BJ (cell line): ENCODE data around the gene POLH. TPM values are rescaled to one million over a fixed set of nuclear protein-coding genes. Genes with fewer than 3 reads are reported as not detected.
"Not testable (repeated sequence)": the region's sequence is repeated elsewhere in the genome, so short reads cannot be mapped to it uniquely, and the experiment has no call there.

Experiments used
- CTCF ChIA-PET: fragments of 350-600 bp; formaldehyde crosslinking; extraction: SDS; loops from one replicate; lab custom pipeline; 2021; ENCODE audit warnings: antibody characterized with exemption, inconsistent platforms; lab: Yijun Ruan, JAX
- POLR2A ChIA-PET: fragments of 300-600 bp; sonication (Branson Sonifier 250); formaldehyde crosslinking; extraction: SDS; loops from one replicate; lab custom pipeline; 2021; ENCODE audit warnings: antibody characterized with exemption; lab: Charles Lee
- DNase-seq: peaks from one replicate; pipeline ENCODE4 v3.0.0-alpha.2; 2011; ENCODE audit warnings: low read depth
- H3K27me3 ChIP-seq: 2 replicates; pipeline ENCODE4 v1.6.0; 2011; ENCODE audit warnings: low read length; ENCODE audit not compliant: control insufficient read depth, insufficient read depth
- H3K36me3 ChIP-seq: 2 replicates; pipeline ENCODE4 v1.5.1; 2011; ENCODE audit warnings: low read length; ENCODE audit not compliant: control insufficient read depth, insufficient read depth
- H3K4me3 ChIP-seq: 2 replicates; pipeline ENCODE4 v1.5.1; 2011; ENCODE audit warnings: low read depth, mild to moderate bottlenecking, control low read depth, low read length
- polyA plus RNA-seq: library from polyadenylated mRNA; depleted of rRNA; stranded (reverse); fragments of >200 nt; gene quantifications from 2 replicates; pipeline ENCODE4 v1.2.3, GENCODE V29; 2011
- TF ChIP-seq, protein P1 (sequence below): IDR thresholded peaks from 2 replicates; pipeline ENCODE4 v1.5.1; 2011; ENCODE audit warnings: low read depth, mild to moderate bottlenecking, control low read depth, inconsistent platforms, low read length, moderate library complexity; ENCODE audit not compliant: insufficient read depth

The POLH gene
- polyA plus RNA-seq, 1 experiment: 19.6 TPM

DNA sequence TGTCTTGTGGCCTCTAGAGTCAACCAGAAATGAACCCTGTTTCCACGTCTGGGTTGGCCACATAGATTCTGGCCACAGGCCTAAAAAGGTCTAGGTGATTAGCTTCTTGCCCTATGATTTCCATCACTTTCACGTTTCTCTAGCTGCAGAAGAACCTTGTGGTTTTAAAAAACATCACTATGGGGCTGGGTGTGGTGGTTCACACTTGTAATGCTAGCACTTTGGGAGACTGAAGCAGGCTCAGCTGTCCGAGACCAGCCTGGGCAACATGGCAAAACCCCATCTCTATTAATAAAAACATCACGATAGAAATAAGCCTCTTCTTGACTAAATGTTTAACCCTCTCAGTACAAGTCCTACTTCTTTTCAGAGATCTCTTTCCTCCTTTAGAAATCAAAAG lies 31.5 kb upstream of the POLH start:
- TF ChIP-seq, protein P1, sequence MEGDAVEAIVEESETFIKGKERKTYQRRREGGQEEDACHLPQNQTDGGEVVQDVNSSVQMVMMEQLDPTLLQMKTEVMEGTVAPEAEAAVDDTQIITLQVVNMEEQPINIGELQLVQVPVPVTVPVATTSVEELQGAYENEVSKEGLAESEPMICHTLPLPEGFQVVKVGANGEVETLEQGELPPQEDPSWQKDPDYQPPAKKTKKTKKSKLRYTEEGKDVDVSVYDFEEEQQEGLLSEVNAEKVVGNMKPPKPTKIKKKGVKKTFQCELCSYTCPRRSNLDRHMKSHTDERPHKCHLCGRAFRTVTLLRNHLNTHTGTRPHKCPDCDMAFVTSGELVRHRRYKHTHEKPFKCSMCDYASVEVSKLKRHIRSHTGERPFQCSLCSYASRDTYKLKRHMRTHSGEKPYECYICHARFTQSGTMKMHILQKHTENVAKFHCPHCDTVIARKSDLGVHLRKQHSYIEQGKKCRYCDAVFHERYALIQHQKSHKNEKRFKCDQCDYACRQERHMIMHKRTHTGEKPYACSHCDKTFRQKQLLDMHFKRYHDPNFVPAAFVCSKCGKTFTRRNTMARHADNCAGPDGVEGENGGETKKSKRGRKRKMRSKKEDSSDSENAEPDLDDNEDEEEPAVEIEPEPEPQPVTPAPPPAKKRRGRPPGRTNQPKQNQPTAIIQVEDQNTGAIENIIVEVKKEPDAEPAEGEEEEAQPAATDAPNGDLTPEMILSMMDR: no peak
- ChIA-PET POLR2A (interaction anchor here (0.6 kb wide), 1 partner anchor 1380 kb away, joined by 3 read pairs; no protein-coding TSS in a partner anchor), CTCF (no interaction called here)
- Histone ChIP-seq H3K27me3 (no peaks in the 10 kb centered on the region), H3K4me3 (no peak overlapping the region), H3K36me3 (peaks cover 5% of the 10 kb centered on the region)
- DNase-seq: no peak

DNA sequence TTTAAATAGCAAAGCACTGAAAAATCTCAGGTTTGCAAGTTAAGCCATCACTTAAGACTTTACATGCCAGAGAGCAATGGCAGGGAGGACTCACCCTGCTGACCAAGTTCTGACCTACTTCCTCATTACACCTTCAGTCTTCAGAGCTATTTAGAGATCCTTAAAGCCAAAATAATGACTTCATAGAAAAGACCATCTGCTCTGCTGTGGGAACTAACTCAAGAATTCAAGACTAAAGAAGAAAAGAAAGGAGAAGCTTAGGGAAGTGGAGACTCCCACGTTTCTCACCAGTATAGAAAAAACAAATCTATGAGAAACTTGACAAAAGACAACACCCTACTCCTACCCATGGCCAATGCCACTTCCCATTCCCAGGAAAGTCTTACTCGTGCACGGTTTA lies 28.8 kb upstream of the POLH start:
- Histone ChIP-seq H3K36me3 (peaks cover 11% of the 10 kb centered on the region), H3K27me3 (no peaks in the 10 kb centered on the region), H3K4me3 (no peak overlapping the region)
- DNase-seq: no peak
- ChIA-PET CTCF (interaction anchor here (0.9 kb wide), 1 partner anchor 15 kb away, joined by 3 read pairs; no protein-coding TSS in a partner anchor), POLR2A (no interaction called here)
- TF ChIP-seq, protein P1: no peak

DNA sequence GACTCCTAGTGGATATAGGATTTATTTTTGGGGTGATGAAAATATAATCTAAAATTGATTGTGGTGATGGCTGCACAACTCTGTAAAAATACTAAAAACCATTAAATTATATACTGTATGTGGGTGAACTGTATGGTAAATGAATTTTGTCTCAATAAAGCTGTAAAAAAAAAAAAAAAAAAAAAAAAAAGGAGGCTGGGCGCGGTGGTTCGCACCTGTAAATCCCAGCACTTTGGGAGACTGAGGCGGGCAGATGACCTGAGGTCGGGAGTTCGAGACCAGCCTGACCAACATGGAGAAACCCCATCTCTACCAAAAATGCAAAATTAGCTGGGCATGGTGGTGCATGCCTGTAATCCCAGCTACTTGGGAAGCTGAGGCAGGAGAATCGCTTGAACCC lies 18.4 kb upstream of the POLH start:
- CTCF ChIA-PET, DNase-seq, H3K4me3 ChIP-seq, H3K27me3 ChIP-seq, POLR2A ChIA-PET: not testable (repeated sequence)
- H3K36me3 ChIP-seq: peaks cover 14% of the 10 kb centered on the region

DNA sequence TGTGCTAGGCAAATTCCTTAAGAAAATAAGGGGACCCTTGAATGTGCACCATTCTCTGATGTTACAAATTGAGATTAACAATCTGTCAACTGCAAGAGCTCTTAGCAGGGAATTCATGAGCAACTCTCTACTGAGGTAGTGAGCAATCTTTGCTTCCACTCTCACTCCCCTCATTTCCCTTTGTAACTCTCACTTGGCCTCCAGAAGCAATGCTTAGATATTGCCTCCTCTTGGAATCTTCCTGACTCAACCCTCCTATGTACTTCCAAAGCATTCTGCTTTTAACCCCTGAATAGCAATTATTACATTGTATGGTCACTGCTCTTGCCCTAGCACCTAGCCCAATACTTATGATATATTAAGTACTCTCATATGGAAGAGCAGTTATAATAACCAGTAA lies 16.7 kb upstream of the POLH start:
- TF ChIP-seq, protein P1: no peak
- Histone ChIP-seq H3K27me3 (no peaks in the 10 kb centered on the region), H3K36me3 (peaks cover 11% of the 10 kb centered on the region), H3K4me3 (no peak overlapping the region)
- ChIA-PET POLR2A (no interaction called here), CTCF (no interaction called here)
- no peak for DNase-seq

DNA sequence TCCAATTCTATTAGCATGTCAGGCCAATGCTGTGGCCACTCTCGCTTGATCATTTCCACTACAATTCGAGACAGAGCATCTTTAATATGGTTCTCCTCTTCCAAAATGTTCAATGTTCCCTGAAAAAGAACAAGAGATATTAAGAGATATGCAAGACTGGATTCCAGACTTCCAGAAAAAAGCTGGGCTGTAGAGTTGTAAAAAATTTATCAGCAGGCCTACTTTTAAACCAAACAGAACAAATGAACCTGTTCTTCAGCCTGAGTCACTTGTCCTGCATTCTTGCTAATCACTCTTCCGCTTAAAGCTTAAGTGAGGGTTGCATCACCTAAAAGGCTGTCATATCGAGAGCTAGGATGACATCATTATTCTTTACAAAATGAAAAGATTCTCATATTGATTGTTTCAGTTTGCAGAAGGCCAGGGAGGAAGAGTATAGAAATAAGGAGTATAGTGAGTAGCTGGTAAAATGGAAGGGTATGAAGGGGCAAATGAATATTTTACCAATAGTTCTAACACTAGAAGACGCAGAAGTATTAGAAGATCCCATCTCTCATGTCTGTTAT lies 5.0 kb upstream of the POLH start:
- TF ChIP-seq, protein P1: no peak
- peaks cover 10% of the 10 kb centered on the region for H3K36me3 ChIP-seq
- no peaks in the 10 kb centered on the region for H3K27me3 ChIP-seq
- no peak overlapping the region for H3K4me3 ChIP-seq
- POLR2A ChIA-PET: no interaction called here
- no peak for DNase-seq
- CTCF ChIA-PET: interaction anchor here (0.7 kb wide), 1 partner anchor 504 kb away, joined by 3 read pairs; no protein-coding TSS in a partner anchor

DNA sequence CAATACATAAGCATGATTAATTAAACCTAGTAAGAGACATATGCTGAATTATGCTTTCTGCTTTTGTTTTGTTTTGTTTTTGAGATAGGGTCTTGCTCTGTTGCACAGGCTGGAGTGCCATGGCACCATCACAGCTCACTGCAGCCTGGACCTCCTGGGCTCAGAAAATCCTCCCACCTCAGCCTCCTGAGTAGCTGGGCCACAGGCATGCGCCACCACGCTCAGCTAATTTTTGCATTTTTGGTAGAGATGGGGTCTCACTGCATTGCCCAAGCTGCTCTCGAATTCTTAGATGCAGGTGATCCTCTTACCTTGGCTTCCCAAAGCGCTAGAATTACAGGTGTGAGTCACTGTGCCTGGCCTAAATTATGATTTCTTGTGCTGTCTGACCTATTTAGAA lies 4.0 kb upstream of the POLH start:
- Histone ChIP-seq H3K36me3 (peaks cover 9% of the 10 kb centered on the region), H3K27me3 (no peaks in the 10 kb centered on the region), H3K4me3 (no peak overlapping the region)
- POLR2A ChIA-PET: no interaction called here
- no peak for DNase-seq
- CTCF ChIA-PET: no interaction called here
- TF ChIP-seq, protein P1: no peak
